NOMO-1 treated with DMSO at 0.1 percent for 48 hours (cell line): ENCODE measurements around the gene SPTBN2.

Experiments used
- DNase-seq: peaks from one replicate; lab custom pipeline; 2025; ENCODE audit not compliant: unreplicated experiment; lab: John Stamatoyannopoulos, UW

The SPTBN2 gene

DNA sequence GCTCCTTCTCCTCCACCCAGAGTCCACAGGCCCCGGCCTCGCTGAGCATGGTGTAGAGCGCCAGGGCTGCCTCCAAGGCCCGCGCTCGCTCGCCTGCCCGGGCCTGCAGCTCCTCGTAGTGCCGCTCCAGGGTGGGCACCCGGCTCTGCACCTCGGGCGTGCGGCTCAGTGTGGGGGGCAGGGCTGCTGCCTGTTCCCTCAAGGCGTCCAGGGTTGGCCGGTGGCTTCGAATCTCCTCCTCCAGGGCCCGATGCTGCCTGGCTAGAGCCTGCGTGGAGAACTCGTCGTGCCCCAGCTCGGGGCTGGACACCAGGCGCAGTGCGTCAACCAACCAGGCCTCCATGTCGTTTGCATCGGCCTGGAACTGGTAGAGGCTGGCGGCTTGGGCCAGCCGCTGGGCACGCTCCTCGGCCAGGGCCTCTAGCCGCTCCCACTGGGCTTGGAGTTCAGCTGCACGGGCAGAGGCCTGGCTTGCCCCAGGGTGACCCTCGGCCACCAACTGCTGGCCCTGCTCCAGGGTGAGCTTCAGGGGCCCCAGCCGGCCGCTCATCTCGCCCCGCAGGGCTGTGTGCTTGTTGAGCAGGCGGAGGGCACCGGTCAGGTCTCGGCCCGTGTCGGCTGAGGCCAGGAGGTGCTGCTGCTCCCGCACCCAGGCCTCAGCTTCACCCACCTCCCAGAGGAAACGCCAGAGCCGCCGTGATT lies 24.2 kb downstream of the SPTBN2 start:
- no peak for DNase-seq

- no peak for DNase-seq
Observed at GRCh38 chr11:66701432-66702240, 27.4 kb downstream of the SPTBN2 start.

DNA sequence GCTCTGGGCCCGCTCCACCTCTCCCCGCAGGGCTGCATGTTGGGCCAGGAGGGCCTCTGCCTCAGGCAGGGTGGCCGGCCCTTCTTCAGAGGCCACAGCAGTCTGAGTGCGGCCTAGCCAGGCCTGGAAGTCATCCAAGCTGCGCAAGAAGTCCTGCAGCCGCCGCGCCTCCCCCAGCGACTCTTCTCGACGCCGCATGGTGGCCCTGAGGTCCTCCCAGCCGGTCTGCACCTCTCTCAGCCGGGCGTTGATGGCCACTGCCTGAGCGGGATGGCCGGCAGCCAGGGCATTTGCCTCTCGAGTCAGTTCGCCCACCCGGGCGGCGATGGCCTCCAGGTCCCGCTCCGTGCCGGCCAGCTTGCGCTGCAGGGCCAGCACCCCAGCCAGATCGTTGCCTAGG lies 28.3 kb downstream of the SPTBN2 start:
- no peak for DNase-seq

DNA sequence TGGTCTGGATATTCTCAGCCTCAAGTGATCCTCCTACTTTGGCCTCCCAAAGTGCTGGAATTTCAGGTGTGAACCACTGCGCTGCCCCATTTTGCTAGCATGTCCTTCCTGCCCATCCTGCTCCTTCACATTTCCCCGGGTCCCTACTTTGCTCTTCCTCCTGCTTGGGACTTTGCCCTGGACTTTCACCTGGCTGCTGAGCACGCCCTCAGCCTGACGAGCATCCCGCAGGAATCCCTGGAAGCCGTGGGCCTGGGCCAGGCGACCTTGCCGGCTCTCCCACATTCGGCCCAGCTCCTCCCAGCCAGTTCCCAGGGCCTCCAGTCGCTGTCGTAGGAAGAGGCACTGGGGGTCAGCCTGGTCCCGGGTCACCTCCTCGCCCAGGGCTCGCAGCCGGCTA lies 28.7 kb downstream of the SPTBN2 start:
- DNase-seq = no peak

GRCh38 chr11:66698491-66698890 lies 30.5 kb downstream of the SPTBN2 start:
- no peak for DNase-seq

- DNase-seq = no peak
Observed at GRCh38 chr11:66697988-66698387, 31.0 kb downstream of the SPTBN2 start.

DNA sequence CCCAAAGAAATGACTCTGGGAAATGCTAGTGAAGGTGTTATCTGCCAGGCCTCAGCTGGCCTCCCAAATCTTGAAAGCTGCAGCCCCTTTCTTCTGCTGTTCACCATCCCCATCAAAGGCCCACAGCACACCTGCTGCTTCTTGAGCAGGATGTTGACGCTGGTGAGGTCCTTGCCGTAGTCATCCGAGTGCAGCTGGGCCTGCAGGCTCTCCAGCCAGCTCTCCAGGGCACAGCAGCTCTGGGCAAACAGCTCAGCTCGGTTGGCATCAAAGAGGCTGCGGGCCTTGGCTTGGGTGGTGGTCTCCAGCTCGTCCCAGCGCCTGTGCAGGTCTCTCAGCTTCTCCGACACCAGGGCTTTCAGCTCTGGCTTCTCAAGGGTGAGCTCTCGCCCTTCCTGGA lies 32.9 kb downstream of the SPTBN2 start:
- no peak for DNase-seq

DNA sequence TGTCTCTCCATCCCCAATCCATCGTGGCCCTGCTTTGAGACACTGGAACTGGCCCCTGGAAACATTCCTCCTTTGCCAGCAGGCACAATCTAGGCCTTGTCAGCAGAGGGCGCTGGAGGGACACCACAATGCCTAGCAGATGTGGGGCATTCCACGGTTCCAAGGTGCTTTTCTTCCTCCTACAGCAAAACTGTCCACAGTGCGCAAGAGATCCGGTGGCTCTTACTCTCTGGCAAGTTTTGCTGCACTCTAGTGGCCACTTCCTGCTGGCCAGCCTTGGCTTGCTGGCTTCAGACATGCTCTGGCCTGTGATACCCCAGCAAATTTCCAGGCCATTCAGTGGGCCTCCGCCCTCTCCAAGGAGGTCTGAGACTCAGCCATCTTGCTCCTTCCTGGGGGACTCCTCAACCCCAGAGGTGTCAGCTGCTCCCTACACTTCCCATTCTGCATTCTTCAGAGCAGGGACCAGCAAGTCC lies 34.2 kb downstream of the SPTBN2 start:
- DNase-seq = peak; percentile 86

- DNase-seq = no peak
Observed at GRCh38 chr11:66694056-66694410, 35.0 kb downstream of the SPTBN2 start.

DNA sequence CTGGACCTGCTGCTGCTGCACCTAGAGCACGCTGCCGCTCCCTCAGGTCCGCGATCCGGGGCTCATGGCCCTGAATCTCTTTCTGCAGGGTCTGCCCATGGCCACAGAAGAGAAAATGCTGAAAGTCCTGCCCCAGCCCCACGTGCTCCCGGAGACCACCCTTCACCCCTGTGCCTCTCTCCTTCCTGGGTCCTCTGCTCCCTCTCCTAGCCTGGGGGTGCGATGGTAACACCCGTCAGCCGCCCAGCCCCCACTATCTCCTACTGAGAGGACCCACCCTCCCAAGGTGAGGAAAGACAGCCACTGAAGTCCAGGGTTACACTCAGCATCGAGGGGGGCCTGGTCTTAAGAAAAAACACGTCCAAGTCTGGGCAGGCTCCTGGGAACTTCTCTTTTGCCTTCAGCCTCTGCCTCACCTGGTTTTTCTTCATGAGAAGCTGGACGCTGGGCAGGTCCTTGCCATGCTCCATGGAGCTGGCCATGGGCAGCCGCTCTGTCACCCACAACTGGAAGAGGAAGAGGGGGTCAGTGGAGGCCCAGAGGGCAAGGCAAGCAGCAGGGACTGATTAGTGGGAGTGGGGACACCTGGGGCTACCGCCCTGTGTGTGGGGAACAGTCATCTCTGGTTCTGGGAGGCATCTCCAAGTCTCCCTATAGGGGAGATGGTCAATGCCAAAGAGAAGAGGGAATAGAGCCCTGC lies 35.5 kb downstream of the SPTBN2 start:
- DNase-seq = no peak

DNA sequence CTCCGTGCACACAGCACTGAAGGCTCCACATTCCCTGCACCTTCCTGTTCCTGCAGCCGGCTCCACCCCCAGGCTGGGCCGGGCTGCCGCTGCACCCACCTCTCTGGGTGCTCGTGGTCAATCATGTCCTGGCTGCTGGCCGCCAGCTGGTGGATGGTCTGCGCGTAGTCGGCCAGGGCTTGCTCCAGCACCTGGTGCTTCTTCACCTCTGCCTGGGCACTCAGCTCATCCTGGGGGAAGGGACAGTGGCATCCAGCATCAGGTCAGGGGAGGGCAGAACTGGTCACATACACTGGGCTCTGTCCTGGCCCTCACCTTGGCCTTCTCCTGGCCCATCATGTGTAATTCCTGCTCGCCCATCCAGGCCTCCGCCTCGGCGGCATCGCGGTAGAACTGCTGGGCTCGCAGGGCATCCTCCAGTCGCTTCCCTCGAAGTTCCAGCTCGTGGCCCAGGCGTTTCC lies 36.1 kb downstream of the SPTBN2 start:
- no peak for DNase-seq

DNA sequence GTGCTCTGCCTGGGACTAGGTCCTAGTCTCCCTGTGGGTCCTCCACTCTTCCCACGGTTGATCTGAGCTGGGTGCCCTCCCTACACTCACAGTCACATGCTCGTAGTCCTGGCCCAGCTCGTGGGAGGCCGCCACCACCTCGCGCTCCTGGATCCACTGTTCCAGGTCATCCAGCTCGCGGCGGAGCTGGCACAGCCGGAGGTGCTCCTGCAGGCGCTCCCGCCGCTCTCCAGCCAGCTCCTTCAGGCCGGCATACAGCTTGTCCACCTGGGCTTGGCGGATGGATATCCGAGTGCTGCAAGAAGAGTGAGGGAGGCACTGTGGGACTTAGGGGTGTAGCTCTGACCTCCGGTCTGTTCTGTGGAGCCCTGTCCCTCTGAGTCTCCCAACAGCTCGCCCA lies 36.6 kb downstream of the SPTBN2 start:
- DNase-seq = no peak

DNA sequence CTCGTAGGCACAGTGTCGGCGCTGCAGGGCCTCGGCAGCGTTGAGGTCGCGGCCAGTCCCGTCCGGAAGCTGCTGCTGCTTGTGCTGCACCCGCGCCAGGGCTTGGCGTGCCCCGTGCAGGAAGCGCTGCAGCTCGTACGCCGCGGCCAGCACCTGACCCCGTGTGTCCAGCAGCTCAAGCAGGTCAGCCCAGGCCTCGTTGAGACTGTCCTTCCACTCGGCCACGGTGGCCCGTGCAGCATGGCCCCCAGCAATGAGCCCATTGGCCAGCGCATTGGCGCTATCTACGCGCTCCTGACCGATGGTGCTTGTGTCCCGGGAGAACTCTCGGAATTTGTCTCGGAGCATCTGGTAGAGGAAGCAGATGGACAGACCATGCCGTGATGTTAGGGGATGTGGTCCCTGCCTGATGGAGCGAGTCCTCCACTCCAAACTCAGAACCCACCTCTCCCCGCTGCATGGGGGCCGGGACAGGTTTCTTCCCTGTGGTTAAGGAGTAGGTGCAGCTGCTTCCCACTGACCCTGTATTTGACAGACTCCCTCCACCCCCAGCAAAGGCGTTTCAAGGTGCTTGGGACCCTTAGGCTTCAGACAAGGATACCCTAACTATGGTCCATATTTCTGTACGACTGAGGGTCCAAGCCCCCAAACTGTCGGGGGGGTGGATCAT lies 37.6 kb downstream of the SPTBN2 start:
- no peak for DNase-seq

- no peak for DNase-seq
Observed at GRCh38 chr11:66689661-66690590, 39.1 kb downstream of the SPTBN2 start.

- DNase-seq = no peak
Observed at GRCh38 chr11:66688561-66689534, 40.2 kb downstream of the SPTBN2 start.

DNA sequence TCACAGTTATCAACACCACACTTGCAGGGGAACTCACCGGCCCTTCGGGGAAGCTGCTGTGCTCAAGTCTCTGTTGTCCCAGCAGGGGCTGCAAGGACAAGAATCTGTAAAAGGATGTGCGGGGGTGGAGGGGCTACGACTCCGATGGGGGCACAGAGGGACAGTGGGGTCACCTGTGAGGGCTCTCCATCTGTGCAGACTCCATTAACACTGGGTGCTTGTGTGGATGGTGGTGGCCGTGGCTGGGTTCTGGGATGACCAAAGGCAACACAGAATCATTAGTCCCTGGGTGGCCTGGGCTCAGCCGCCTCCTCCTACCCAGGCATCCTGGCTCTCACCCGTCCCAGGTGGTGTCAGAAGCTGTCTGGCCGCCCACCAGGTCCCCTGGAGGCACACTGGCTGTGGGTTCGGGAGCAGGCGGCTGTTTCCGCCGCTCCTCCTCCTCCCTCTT lies 41.2 kb downstream of the SPTBN2 start:
- DNase-seq = no peak

GRCh38 chr11:66686801-66687750 lies 41.9 kb downstream of the SPTBN2 start:
- no peak for DNase-seq
